Esophagus muscularis mucosa (tissue), 3 donors: Measurements from ENCODE around the gene JSRP1.

Experiments
- POLR2AphosphoS5 ChIP-seq, 2 donors: sonication (generic); formaldehyde crosslinking; IDR thresholded peaks; one replicate each; pipeline ENCODE4 v1.6.1; 2017; ENCODE audit warnings: antibody characterized with exemption in 2 of 2
- TF ChIP-seq, protein P1 (sequence below), 3 experiments: fragments of 200-600 bp in 2 of 3; fragments of 450-650 bp in 1 of 3; sonication (generic) in 2 of 3; IDR thresholded peaks; one replicate each; pipeline ENCODE4 v1.5.1; 2017 to 2019; ENCODE audit warnings: antibody characterized with exemption in 3 of 3, mild to moderate bottlenecking in 2 of 3, moderate library complexity in 1 of 3

DNA sequence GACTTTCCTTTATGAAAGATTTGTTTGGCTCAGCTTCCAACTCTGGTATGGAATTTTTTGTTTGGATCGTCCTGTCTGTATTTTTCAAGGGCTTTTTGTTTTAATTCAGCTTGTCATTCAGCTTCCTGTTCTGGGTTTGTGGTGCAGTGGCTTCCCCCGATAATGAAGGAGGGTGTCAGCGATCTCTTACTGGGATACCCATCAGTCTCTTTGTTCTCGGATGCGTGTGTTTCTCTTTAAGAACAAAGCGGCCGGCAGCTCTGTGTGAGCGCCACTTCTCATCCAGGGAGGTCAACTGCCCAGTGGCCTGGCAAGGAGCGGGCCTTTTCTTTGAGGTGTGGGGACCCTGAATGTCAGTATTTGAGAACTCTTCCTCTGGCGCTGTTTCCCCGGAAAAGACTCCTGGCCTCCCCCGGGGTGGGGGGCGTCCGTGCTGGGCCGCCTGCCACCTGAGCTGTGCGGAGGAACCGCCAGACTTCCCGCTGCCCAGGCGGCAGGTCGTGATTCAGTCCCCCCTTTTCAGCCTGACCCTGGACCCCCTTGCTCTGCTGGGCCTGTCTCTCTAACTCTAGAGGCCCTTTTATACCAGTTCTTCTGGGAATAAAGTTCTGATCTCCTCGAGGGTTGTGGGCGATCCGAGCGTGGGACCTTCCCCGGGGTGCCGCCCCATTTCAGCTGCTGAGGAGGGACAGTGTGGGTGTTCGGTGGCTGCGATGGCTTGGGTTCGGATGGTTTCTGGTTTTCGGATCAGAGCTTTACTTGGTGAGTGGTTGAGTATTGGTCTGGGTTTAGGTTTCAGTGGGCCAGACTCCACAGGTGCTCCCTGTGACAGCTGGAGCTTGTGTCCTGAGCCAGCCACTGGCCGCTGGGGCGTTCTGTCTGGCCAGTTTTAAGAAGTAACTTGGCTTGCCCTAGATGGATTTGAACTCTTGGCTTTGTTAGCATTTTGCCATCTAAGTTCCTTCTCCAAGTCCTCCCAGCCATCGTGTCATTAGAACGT, 16.1 kb downstream of the JSRP1 start:
- TF ChIP-seq, protein P1, sequence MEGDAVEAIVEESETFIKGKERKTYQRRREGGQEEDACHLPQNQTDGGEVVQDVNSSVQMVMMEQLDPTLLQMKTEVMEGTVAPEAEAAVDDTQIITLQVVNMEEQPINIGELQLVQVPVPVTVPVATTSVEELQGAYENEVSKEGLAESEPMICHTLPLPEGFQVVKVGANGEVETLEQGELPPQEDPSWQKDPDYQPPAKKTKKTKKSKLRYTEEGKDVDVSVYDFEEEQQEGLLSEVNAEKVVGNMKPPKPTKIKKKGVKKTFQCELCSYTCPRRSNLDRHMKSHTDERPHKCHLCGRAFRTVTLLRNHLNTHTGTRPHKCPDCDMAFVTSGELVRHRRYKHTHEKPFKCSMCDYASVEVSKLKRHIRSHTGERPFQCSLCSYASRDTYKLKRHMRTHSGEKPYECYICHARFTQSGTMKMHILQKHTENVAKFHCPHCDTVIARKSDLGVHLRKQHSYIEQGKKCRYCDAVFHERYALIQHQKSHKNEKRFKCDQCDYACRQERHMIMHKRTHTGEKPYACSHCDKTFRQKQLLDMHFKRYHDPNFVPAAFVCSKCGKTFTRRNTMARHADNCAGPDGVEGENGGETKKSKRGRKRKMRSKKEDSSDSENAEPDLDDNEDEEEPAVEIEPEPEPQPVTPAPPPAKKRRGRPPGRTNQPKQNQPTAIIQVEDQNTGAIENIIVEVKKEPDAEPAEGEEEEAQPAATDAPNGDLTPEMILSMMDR (IDR thresholded peaks at IDR 0.05): no peak
- TF ChIP-seq POLR2AphosphoS5 (IDR thresholded peaks at IDR 0.05): peak in 1 of 2 donors; percentile 5
